Hepatocyte (in vitro differentiated cells): ENCODE measurements around the gene BMAL1.

ENCODE experiments used
- EZH2 ChIP-seq: fragments of 200-600 bp; sonication (generic); IDR thresholded peaks from 2 replicates; pipeline ENCODE4 v1.6.1; 2016; ENCODE audit warnings: antibody characterized with exemption, mild to moderate bottlenecking, borderline replicate concordance
- TF ChIP-seq, protein P1 (sequence below): fragments of 200-600 bp; sonication (generic); IDR thresholded peaks from 2 replicates; pipeline ENCODE4 v1.5.1; 2016; ENCODE audit warnings: antibody characterized with exemption, mild to moderate bottlenecking; ENCODE audit not compliant: poor library complexity

DNA sequence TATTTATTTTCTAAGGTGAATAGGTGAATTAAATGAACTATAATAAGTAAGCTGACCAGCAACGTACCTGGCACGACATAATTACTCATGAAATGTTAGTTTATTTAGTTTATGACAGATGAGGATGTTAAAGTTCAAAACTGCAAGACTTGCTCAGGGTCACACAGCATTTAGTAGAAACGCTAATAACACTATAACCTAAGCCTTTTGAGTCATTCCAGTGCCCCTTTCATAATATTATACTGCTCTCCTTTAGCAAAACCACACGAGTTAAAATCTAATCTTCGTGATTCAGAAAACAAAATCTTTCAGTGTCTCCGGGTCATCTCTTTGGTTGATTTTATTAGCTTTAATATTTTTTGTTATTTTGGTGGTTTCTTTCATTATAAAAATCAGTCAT lies 145.8 kb downstream of the BMAL1 start:
- TF ChIP-seq, protein P1, sequence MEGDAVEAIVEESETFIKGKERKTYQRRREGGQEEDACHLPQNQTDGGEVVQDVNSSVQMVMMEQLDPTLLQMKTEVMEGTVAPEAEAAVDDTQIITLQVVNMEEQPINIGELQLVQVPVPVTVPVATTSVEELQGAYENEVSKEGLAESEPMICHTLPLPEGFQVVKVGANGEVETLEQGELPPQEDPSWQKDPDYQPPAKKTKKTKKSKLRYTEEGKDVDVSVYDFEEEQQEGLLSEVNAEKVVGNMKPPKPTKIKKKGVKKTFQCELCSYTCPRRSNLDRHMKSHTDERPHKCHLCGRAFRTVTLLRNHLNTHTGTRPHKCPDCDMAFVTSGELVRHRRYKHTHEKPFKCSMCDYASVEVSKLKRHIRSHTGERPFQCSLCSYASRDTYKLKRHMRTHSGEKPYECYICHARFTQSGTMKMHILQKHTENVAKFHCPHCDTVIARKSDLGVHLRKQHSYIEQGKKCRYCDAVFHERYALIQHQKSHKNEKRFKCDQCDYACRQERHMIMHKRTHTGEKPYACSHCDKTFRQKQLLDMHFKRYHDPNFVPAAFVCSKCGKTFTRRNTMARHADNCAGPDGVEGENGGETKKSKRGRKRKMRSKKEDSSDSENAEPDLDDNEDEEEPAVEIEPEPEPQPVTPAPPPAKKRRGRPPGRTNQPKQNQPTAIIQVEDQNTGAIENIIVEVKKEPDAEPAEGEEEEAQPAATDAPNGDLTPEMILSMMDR = no peak
- no peak for TF ChIP-seq EZH2
